HEK293 (cell line): ENCODE results near the gene CYTH4.
A peak's percentile ranks its signal among the peaks of the same experiment; 100 is the strongest.

ENCODE experiments used
- CTCF ChIA-PET: fragments of 350-600 bp; formaldehyde crosslinking; extraction: SDS; loops from one replicate; lab custom pipeline; 2021; ENCODE audit warnings: antibody characterized with exemption; lab: Yijun Ruan, JAX
- POLR2A ChIA-PET: fragments of 300-600 bp; formaldehyde crosslinking; extraction: SDS; loops from one replicate; lab custom pipeline; 2020; ENCODE audit warnings: antibody characterized with exemption, inconsistent platforms; lab: Yijun Ruan, JAX
- H3K27ac ChIP-seq: fragments of 200-500 bp; sonication (Bioruptor generic); 2 replicates; pipeline ENCODE4 v1.5.1; 2014; ENCODE audit warnings: low read depth, low read length, control low read depth, inconsistent platforms; ENCODE audit errors: extremely low read depth
- H3K36me3 ChIP-seq, 2 experiments: fragments of 200-500 bp in 1 of 2; sonication (Bioruptor generic) in 1 of 2; 1 replicate in 1 of 2; 2 replicates in 1 of 2; pipeline ENCODE4 v1.5.1; 2014 to 2017; ENCODE audit warnings: inconsistent platforms in 2 of 2, low read length in 2 of 2; ENCODE audit not compliant: control insufficient read depth in 2 of 2, insufficient read depth in 1 of 2
- H3K4me1 ChIP-seq: fragments of 200-500 bp; sonication (Bioruptor generic); 2 replicates; pipeline ENCODE4 v1.5.1; 2014; ENCODE audit warnings: mild to moderate bottlenecking, low read length, inconsistent platforms; ENCODE audit not compliant: control insufficient read depth, insufficient read depth
- H3K4me3 ChIP-seq: 2 replicates; pipeline ENCODE4 v1.5.1; 2011; ENCODE audit warnings: low read depth, mild to moderate bottlenecking, control low read depth, low read length, moderate library complexity
- H3K9me3 ChIP-seq: fragments of 200-500 bp; sonication (Bioruptor generic); 2 replicates; pipeline ENCODE4 v1.5.1; 2014; ENCODE audit warnings: low read depth, low read length, inconsistent platforms; ENCODE audit not compliant: control insufficient read depth, insufficient read depth
- GLIS1 ChIP-seq: fragments of 450-650 bp; formaldehyde crosslinking; IDR thresholded peaks from 2 replicates; pipeline ENCODE4 v1.5.1; 2016; ENCODE audit warnings: missing biosample characterization, missing genetic modification characterization
- WT1 ChIP-seq: fragments of 450-650 bp; formaldehyde crosslinking; IDR thresholded peaks from 2 replicates; pipeline ENCODE4 v1.5.1; 2016; ENCODE audit warnings: missing biosample characterization, missing genetic modification characterization
- ZEB2 ChIP-seq: fragments of 450-650 bp; formaldehyde crosslinking; IDR thresholded peaks from 2 replicates; pipeline ENCODE4 v1.5.1; 2016; ENCODE audit warnings: missing biosample characterization, missing genetic modification characterization
- ZFP37 ChIP-seq: fragments of 450-650 bp; formaldehyde crosslinking; IDR thresholded peaks from 2 replicates; pipeline ENCODE4 v1.5.1; 2016; ENCODE audit warnings: missing biosample characterization, missing genetic modification characterization
- ZFP41 ChIP-seq: fragments of 450-650 bp; formaldehyde crosslinking; IDR thresholded peaks from 2 replicates; pipeline ENCODE4 v1.5.1; 2016; ENCODE audit warnings: missing biosample characterization, missing genetic modification characterization, borderline replicate concordance
- ZIC2 ChIP-seq: fragments of 450-650 bp; formaldehyde crosslinking; IDR thresholded peaks from 2 replicates; pipeline ENCODE4 v1.5.1; 2016; ENCODE audit warnings: missing biosample characterization, missing genetic modification characterization
- ZNF155 ChIP-seq: fragments of 450-650 bp; formaldehyde crosslinking; IDR thresholded peaks from 2 replicates; pipeline ENCODE4 v1.5.1; 2016; ENCODE audit warnings: missing biosample characterization, missing genetic modification characterization
- ZNF16 ChIP-seq: fragments of 450-650 bp; formaldehyde crosslinking; IDR thresholded peaks from 2 replicates; pipeline ENCODE4 v1.5.1; 2016; ENCODE audit warnings: low read depth, missing biosample characterization, missing genetic modification characterization
- ZNF169 ChIP-seq: fragments of 450-650 bp; formaldehyde crosslinking; IDR thresholded peaks from 2 replicates; pipeline ENCODE4 v1.5.1; 2016; ENCODE audit warnings: missing biosample characterization, missing genetic modification characterization
- ZNF2 ChIP-seq: fragments of 450-650 bp; formaldehyde crosslinking; IDR thresholded peaks from 2 replicates; pipeline ENCODE4 v1.5.1; 2016; ENCODE audit warnings: missing biosample characterization, missing genetic modification characterization
- ZNF202 ChIP-seq: fragments of 450-650 bp; formaldehyde crosslinking; IDR thresholded peaks from 2 replicates; pipeline ENCODE4 v1.5.1; 2016; ENCODE audit warnings: missing biosample characterization, missing genetic modification characterization, borderline replicate concordance
- ZNF211 ChIP-seq: fragments of 450-650 bp; formaldehyde crosslinking; IDR thresholded peaks from 2 replicates; pipeline ENCODE4 v1.5.1; 2016; ENCODE audit warnings: low read depth, missing biosample characterization, missing genetic modification characterization
- ZNF341 ChIP-seq: fragments of 450-650 bp; formaldehyde crosslinking; IDR thresholded peaks from 2 replicates; pipeline ENCODE4; 2016; ENCODE audit warnings: low read depth, missing biosample characterization, missing genetic modification characterization
- ZNF404 ChIP-seq: fragments of 450-650 bp; formaldehyde crosslinking; IDR thresholded peaks from 2 replicates; pipeline ENCODE4 v1.5.1; 2017; ENCODE audit warnings: missing biosample characterization, missing genetic modification characterization
- ZNF433 ChIP-seq: fragments of 450-650 bp; formaldehyde crosslinking; IDR thresholded peaks from 2 replicates; pipeline ENCODE4 v1.5.1; 2016; ENCODE audit warnings: missing biosample characterization, missing genetic modification characterization, low read depth
- ZNF529 ChIP-seq: fragments of 450-650 bp; formaldehyde crosslinking; IDR thresholded peaks from 2 replicates; pipeline ENCODE4 v1.5.1; 2017; ENCODE audit warnings: missing genetic modification characterization, missing biosample characterization; ENCODE audit not compliant: insufficient replicate concordance
- ZNF544 ChIP-seq: fragments of 450-650 bp; formaldehyde crosslinking; IDR thresholded peaks from 2 replicates; pipeline ENCODE4 v1.5.0; 2017; ENCODE audit warnings: missing biosample characterization, missing genetic modification characterization
- ZNF626 ChIP-seq: fragments of 450-650 bp; sonication (Bioruptor Pico); formaldehyde crosslinking; IDR thresholded peaks from 2 replicates; pipeline ENCODE4 v1.5.1; 2018; ENCODE audit warnings: missing biosample characterization, missing genetic modification characterization, inconsistent platforms
- TF ChIP-seq, protein P1 (sequence below): fragments of 450-650 bp; formaldehyde crosslinking; IDR thresholded peaks from 2 replicates; pipeline ENCODE4 v1.5.1; 2016; ENCODE audit warnings: missing biosample characterization, missing genetic modification characterization
- TF ChIP-seq, protein P2 (sequence below): fragments of 450-650 bp; formaldehyde crosslinking; IDR thresholded peaks from 2 replicates; pipeline ENCODE4 v1.5.1; 2017; ENCODE audit warnings: missing biosample characterization, mild to moderate bottlenecking, missing genetic modification characterization, moderate library complexity
- TF ChIP-seq, protein P3 (sequence below): fragments of 450-650 bp; formaldehyde crosslinking; conservative IDR thresholded peaks from 2 replicates; pipeline ENCODE4 v1.5.1; 2016; ENCODE audit warnings: low read depth, missing biosample characterization, missing genetic modification characterization

The CYTH4 gene

DNA sequence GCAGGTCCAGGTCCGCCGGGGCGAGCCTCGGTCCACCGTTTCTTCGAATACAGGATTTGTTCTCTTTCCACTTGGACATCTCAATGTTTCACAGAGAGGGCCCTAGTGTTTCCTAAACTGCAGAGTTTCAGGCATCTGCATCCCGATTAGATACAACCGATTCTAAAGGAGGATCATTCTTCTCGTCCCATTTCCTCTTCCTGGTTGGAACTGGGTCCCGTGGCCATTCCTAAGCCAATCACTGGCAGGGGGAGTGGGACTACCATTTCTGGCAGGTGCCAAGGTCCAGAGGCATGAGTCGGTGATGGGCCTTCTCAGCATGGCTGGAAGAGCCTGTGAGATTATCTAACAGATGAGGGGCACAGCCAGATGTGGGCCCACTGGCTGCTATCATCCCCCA, 76.1 kb downstream of the CYTH4 start (continued):
- TF ChIP-seq GLIS1 (tag by site-specific recombination) (no peak), ZNF202 (tag by site-specific recombination) (no peak), ZNF404 (tag by site-specific recombination) (no peak), ZFP41 (tag by site-specific recombination) (no peak), ZEB2 (tag by site-specific recombination) (no peak), ZNF211 (tag by site-specific recombination) (no peak), ZNF626 (no peak)

DNA sequence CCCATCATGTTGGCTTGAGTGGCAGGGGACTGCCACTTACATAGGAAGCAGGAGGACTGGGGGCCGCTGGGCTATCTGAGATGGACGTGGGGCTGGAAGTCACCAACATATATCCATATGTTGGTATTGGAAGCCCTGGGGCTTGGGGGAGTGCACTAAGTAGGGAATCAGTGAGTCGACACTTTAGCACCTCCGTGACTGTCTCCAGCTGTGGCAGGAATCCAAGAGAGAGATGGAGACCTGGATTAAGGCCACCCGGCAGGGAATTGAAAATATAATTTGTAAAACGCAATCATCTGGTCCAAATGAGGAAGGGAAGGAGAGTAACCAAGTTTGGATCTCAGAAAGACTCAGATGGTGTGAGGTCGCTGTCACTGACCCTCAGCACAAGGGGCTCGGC, 76.6 kb downstream of the CYTH4 start:
- TF ChIP-seq ZIC2 (tag by site-specific recombination) (peak; percentile 29; the same call in 1 of the 2 replicates), ZNF2 (tag by site-specific recombination) (no peak), ZFP37 (tag by site-specific recombination) (no peak)
- POLR2A ChIA-PET: no interaction called here
- Histone ChIP-seq H3K4me1 (no peaks in the 10 kb centered on the region), H3K9me3 (no peaks in the 10 kb centered on the region), H3K4me3 (no peak overlapping the region), H3K27ac (no peak overlapping the region), H3K36me3 (no peaks in the 10 kb centered on the region)
- CTCF ChIA-PET: no interaction called here

DNA sequence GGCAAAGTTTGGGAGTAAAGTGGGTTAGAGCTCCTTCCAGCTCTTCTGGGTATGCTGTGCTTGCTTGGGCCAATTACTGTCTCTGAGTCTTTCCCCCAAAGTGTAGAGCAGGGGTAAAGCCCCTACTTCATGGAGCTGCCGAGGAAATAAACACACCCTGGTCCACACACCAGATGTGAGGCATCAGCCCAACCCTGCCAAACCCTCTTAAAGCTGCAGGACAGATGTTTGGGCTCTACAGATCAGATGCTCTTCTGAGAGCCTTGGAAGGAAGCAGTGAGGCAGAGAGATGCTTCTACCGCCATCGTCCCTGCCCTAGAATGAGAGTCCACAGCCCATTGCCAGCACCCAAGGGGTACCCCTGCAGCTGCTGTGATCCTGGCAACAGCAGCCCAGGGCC, 80.3 kb downstream of the CYTH4 start:
- CTCF ChIA-PET: interaction anchor here (0.6 kb wide), 1 partner anchor 96 kb away, joined by 4 read pairs; no protein-coding TSS in a partner anchor
- POLR2A ChIA-PET: no interaction called here
- Histone ChIP-seq H3K4me3 (no peak overlapping the region), H3K36me3 (no peaks in the 10 kb centered on the region), H3K9me3 (no peaks in the 10 kb centered on the region), H3K27ac (no peak overlapping the region), H3K4me1 (no peaks in the 10 kb centered on the region)
- TF ChIP-seq, protein P1, sequence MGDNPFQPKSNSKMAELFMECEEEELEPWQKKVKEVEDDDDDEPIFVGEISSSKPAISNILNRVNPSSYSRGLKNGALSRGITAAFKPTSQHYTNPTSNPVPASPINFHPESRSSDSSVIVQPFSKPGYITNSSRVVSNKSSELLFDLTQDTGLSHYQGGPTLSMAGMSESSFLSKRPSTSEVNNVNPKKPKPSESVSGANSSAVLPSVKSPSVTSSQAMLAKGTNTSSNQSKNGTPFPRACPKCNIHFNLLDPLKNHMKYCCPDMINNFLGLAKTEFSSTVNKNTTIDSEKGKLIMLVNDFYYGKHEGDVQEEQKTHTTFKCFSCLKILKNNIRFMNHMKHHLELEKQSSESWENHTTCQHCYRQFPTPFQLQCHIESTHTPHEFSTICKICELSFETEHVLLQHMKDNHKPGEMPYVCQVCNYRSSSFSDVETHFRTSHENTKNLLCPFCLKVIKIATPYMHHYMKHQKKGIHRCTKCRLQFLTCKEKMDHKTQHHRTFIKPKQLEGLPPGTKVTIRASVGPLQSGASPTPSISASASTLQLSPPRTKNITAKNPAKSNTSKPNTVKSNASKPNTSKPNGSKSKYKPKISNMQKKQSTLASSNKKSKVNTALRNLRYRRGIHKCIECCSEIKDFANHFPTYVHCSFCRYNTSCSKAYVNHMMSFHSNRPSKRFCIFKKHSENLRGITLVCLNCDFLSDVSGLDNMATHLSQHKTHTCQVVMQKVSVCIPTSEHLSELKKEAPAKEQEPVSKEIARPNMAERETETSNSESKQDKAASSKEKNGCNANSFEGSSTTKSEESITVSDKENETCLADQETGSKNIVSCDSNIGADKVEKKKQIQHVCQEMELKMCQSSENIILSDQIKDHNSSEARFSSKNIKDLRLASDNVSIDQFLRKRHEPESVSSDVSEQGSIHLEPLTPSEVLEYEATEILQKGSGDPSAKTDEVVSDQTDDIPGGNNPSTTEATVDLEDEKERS (tag by site-specific recombination): no peak
- TF ChIP-seq, protein P2, sequence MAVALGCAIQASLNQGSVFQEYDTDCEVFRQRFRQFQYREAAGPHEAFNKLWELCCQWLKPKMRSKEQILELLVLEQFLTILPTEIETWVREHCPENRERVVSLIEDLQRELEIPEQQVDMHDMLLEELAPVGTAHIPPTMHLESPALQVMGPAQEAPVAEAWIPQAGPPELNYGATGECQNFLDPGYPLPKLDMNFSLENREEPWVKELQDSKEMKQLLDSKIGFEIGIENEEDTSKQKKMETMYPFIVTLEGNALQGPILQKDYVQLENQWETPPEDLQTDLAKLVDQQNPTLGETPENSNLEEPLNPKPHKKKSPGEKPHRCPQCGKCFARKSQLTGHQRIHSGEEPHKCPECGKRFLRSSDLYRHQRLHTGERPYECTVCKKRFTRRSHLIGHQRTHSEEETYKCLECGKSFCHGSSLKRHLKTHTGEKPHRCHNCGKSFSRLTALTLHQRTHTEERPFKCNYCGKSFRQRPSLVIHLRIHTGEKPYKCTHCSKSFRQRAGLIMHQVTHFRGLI (tag by site-specific recombination): peak; percentile 73
- TF ChIP-seq GLIS1 (tag by site-specific recombination): no peak
- no peak for TF ChIP-seq ZNF529

DNA sequence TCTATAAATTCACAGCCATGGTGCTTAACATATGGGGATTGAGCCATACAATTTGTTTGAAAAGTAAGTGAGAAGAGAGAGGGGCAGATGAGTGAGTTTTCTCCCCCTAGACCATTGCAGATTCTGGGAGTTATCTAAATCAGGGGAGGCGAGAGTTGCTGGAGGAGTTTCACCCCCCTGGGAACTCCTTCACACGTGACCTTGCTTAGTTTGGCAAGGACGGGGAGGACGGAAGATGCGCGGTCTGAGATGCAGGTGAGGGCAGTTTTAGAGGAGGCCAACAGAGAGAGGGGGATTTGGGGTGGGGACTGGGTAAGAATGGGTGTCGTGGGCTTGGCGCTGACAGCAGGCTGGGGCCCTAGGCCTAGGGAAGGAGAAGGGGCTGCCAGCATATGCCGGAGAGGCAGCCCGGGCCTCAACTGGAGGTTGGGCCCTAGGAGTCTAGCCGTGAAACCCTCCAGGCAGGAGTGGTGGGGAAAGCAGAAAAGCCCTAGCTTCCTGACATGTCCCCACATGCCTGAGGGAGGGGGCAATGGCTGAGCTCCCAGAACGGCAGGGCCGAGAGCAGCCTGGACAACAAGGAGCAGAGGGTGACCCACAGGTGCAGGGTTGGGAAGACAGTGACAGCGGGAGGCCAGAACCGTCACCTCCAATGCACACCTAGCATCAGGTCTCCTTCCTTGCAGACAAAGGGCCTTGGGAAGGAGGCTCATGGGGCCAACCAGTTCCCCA, 81.1 kb downstream of the CYTH4 start:
- CTCF ChIA-PET: no interaction called here
- no peaks in the 10 kb centered on the region for H3K4me1 ChIP-seq
- no peaks in the 10 kb centered on the region for H3K9me3 ChIP-seq
- no peak overlapping the region for H3K4me3 ChIP-seq
- H3K27ac ChIP-seq: 0 out of 2 replicates have a peak overlapping the region, but pooled peaks have one; percentile 7
- no peaks in the 10 kb centered on the region for H3K36me3 ChIP-seq
- POLR2A ChIA-PET: no interaction called here
- TF ChIP-seq ZNF544 (tag by site-specific recombination) (no peak), ZNF155 (tag by site-specific recombination) (no peak), ZNF169 (tag by site-specific recombination) (no peak), ZNF341 (tag by site-specific recombination) (peak; percentile 75), ZNF433 (no peak), ZNF16 (tag by site-specific recombination) (no peak), WT1 (tag by site-specific recombination) (no peak)
- TF ChIP-seq, protein P3, sequence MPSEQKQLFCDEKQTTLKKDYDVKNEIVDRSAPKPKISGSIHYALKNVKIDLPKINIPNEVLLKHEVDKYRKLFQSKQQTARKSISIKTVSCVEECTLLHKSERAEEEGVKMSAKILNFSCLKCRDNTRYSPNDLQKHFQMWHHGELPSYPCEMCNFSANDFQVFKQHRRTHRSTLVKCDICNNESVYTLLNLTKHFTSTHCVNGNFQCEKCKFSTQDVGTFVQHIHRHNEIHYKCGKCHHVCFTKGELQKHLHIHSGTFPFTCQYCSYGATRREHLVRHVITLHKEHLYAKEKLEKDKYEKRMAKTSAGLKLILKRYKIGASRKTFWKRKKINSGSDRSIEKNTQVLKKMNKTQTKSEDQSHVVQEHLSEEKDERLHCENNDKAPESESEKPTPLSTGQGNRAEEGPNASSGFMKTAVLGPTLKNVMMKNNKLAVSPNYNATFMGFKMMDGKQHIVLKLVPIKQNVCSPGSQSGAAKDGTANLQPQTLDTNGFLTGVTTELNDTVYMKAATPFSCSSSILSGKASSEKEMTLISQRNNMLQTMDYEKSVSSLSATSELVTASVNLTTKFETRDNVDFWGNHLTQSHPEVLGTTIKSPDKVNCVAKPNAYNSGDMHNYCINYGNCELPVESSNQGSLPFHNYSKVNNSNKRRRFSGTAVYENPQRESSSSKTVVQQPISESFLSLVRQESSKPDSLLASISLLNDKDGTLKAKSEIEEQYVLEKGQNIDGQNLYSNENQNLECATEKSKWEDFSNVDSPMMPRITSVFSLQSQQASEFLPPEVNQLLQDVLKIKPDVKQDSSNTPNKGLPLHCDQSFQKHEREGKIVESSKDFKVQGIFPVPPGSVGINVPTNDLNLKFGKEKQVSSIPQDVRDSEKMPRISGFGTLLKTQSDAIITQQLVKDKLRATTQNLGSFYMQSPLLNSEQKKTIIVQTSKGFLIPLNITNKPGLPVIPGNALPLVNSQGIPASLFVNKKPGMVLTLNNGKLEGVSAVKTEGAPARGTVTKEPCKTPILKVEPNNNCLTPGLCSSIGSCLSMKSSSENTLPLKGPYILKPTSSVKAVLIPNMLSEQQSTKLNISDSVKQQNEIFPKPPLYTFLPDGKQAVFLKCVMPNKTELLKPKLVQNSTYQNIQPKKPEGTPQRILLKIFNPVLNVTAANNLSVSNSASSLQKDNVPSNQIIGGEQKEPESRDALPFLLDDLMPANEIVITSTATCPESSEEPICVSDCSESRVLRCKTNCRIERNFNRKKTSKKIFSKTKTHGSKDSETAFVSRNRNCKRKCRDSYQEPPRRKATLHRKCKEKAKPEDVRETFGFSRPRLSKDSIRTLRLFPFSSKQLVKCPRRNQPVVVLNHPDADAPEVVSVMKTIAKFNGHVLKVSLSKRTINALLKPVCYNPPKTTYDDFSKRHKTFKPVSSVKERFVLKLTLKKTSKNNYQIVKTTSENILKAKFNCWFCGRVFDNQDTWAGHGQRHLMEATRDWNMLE (tag by site-specific recombination): no peak
